ENCODE measurements around the gene MARCHF11.

The MARCHF11 gene

GRCh38 chr5:16017720-16018119 lies 161.9 kb downstream of the MARCHF11 start:
- no peak for TF ChIP-seq ZFX (IDR thresholded peaks at IDR 0.05; ENCODE audit: borderline replicate concordance)
- TF ChIP-seq, protein P1, sequence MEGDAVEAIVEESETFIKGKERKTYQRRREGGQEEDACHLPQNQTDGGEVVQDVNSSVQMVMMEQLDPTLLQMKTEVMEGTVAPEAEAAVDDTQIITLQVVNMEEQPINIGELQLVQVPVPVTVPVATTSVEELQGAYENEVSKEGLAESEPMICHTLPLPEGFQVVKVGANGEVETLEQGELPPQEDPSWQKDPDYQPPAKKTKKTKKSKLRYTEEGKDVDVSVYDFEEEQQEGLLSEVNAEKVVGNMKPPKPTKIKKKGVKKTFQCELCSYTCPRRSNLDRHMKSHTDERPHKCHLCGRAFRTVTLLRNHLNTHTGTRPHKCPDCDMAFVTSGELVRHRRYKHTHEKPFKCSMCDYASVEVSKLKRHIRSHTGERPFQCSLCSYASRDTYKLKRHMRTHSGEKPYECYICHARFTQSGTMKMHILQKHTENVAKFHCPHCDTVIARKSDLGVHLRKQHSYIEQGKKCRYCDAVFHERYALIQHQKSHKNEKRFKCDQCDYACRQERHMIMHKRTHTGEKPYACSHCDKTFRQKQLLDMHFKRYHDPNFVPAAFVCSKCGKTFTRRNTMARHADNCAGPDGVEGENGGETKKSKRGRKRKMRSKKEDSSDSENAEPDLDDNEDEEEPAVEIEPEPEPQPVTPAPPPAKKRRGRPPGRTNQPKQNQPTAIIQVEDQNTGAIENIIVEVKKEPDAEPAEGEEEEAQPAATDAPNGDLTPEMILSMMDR (IDR thresholded peaks at IDR 0.05) = no peak
- no peak overlapping the region for H3K27ac ChIP-seq
